ENCODE data around the gene ABR.

- TF ChIP-seq MAZ (IDR thresholded peaks at IDR 0.05; ENCODE audit: borderline replicate concordance, low read depth, low read length) (no peak), CTCF (IDR thresholded peaks at IDR 0.05) (no peak), MYC (IDR thresholded peaks at IDR 0.05; ENCODE audit: borderline replicate concordance, low read length) (no peak), FOSL2 (IDR thresholded peaks at IDR 0.05) (no peak), FOSL2 (CRISPR knock-in tag; IDR thresholded peaks at IDR 0.05) (no peak), JUN (IDR thresholded peaks at IDR 0.05) (no peak), NPAS2 (CRISPR knock-in tag; IDR thresholded peaks at IDR 0.05; ENCODE audit: borderline replicate concordance) (no peak), HMGXB4 (CRISPR knock-in tag; IDR thresholded peaks at IDR 0.05; ENCODE audit: borderline replicate concordance) (no peak), PHF8 (IDR thresholded peaks at IDR 0.05; ENCODE audit: borderline replicate concordance, low read depth) (no peak), POLR2A (IDR thresholded peaks at IDR 0.05; ENCODE audit: low read length) (no peak), TP53 (CRISPR knock-in tag; IDR thresholded peaks at IDR 0.05) (no peak), REST (IDR thresholded peaks at IDR 0.05) (no peak), EP300 (IDR thresholded peaks at IDR 0.05) (no peak)
These were observed 29.9 kb downstream of the ABR start for GRCh38 chr17:1149869-1150268.
